ENCODE measurements around the gene PDE4D.
"Not testable (repeated sequence)": the region's sequence is repeated elsewhere in the genome, so short reads cannot be mapped to it uniquely, and the experiment has no call there.

The PDE4D gene

GRCh38 chr5:59798862-59799667 lies 94.5 kb downstream of the PDE4D start:
- no peak for DNase-seq

- DNase-seq, result no peak
Measured at GRCh38 chr5:59795141-59795540, 98.4 kb downstream of the PDE4D start.

- DNase-seq, result no peak
Measured at GRCh38 chr5:59792983-59793585, 100.4 kb downstream of the PDE4D start.

GRCh38 chr5:59791617-59792016 lies 101.9 kb downstream of the PDE4D start:
- DNase-seq, result no peak

GRCh38 chr5:59790776-59791475 lies 102.6 kb downstream of the PDE4D start:
- no peak for DNase-seq

GRCh38 chr5:59790376-59790775 lies 103.2 kb downstream of the PDE4D start:
- no peak for DNase-seq

GRCh38 chr5:59789894-59790293 lies 103.6 kb downstream of the PDE4D start:
- DNase-seq, result no peak

GRCh38 chr5:59789197-59789596 lies 104.3 kb downstream of the PDE4D start:
- DNase-seq, result no peak

- DNase-seq, result no peak
Measured at GRCh38 chr5:59786334-59786805, 107.2 kb downstream of the PDE4D start.

GRCh38 chr5:59785676-59786333 lies 107.7 kb downstream of the PDE4D start:
- DNase-seq, result no peak

- not testable (repeated sequence) for DNase-seq
Measured at GRCh38 chr5:59784708-59785107, 108.8 kb downstream of the PDE4D start.

- no peak for DNase-seq
Measured at GRCh38 chr5:59783264-59783663, 110.3 kb downstream of the PDE4D start.

- no peak for DNase-seq
Measured at GRCh38 chr5:59782856-59783255, 110.7 kb downstream of the PDE4D start.

GRCh38 chr5:59779453-59779852 lies 114.1 kb downstream of the PDE4D start:
- DNase-seq, result no peak

- no peak for DNase-seq
Measured at GRCh38 chr5:59777028-59777427, 116.5 kb downstream of the PDE4D start.

- DNase-seq, result no peak
Measured at GRCh38 chr5:59773294-59773693, 120.2 kb downstream of the PDE4D start.

GRCh38 chr5:59772757-59773156 lies 120.8 kb downstream of the PDE4D start:
- no peak for DNase-seq

- DNase-seq, result no peak
Measured at GRCh38 chr5:59772206-59772605, 121.3 kb downstream of the PDE4D start.

GRCh38 chr5:59770953-59771352 lies 122.6 kb downstream of the PDE4D start:
- no peak for DNase-seq

GRCh38 chr5:59769832-59770231 lies 123.7 kb downstream of the PDE4D start:
- no peak for DNase-seq

- DNase-seq, result no peak
Measured at GRCh38 chr5:59769041-59769360, 124.5 kb downstream of the PDE4D start.

- no peak for DNase-seq
Measured at GRCh38 chr5:59768152-59769040, 125.1 kb downstream of the PDE4D start.

All from central memory CD4-positive, alpha-beta T cell (primary cell).